GM21529 (cell line): ENCODE data around the gene RNFT2.

Source experiments
- ATAC-seq: cut with Tn5 transposase; IDR thresholded peaks from one replicate; pipeline ENCODE4 v1.9.1; 2021; ENCODE audit not compliant: unreplicated experiment

Gene RNFT2

GRCh38 chr12:116820064-116820656 lies 82.0 kb downstream of the RNFT2 start:
- no peak for ATAC-seq

DNA sequence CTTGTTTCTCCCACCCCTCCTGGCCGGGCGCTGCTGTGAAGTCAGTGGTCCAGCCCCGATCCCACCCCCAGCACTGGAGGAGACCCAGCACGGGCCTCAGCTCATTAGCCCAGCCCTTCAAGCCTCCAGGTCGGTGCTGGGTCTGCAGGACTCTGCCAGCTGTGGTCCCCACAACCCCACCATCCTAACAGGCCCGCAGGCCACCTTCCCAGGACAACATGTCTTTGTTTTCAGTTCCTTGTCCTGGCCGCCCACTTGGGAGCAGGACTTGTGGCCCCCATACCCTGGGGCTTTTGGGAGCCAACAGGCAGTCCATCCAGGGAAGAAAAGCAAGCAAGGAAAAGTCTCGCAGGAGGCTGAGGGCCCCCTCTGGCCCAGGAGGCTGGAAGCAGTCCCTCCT lies 83.2 kb downstream of the RNFT2 start:
- ATAC-seq, result no peak

DNA sequence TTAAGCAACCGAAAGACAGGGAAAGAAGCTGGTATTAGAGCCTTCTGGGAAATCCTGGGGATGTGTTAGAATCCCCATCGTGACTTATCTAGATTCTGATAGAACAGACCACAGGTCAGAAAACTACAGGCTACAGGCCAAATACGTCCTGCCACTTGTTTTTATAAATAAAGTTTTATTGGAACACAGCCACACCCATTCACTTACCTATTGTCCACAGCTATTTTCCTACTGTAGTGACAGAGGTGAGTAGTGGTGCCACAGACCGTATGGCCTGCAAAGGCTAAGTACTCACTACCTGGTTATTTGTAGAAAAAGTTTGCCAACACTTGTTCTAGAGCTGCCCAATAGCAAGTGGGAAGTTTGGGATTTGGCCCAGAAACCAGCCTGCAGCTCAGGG lies 89.3 kb downstream of the RNFT2 start:
- no peak for ATAC-seq

- no peak for ATAC-seq
Observed at GRCh38 chr12:116832353-116832752, 94.2 kb downstream of the RNFT2 start.

GRCh38 chr12:116833474-116833873 lies 95.4 kb downstream of the RNFT2 start:
- no peak for ATAC-seq

DNA sequence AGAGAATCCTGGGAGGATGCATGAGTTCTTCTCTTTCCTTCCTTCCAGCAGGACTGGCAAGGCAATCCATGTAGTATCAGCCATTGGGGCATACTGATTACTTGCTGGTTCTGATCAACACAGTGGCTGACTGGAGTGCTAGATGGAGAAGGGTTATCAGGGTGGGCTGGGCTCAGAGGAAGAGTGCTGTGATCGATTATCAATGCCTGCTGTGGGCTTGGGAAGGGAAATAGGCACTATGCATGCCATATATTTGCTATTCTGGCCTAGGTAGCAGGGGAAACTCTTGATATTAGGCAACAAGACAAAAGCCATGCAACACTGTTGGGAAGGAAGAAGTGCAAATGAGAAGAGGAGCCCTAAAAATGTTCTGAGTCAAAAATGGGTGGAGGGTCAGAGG lies 97.4 kb downstream of the RNFT2 start:
- ATAC-seq, result no peak

- no peak for ATAC-seq
Observed at GRCh38 chr12:116837097-116837496, 99.0 kb downstream of the RNFT2 start.

DNA sequence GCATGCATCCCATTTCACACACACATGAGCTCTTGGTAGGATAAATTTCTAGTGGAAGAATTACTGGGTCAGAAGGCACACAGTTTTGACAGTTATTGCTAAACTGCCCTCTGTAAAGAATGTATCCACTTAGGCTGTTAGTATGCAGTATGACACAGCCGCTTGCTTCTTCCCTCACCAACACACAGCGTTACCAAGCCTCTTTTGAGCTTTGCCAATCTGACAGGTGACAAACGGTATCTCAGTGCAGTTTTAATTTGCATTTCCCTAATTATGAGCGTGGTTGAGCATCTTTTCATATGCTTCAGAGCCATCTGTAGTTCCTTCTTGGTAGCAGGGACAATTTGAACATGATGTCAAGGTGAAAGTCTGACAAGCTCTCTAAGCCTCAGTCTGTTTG lies 100.2 kb downstream of the RNFT2 start:
- ATAC-seq, result no peak

DNA sequence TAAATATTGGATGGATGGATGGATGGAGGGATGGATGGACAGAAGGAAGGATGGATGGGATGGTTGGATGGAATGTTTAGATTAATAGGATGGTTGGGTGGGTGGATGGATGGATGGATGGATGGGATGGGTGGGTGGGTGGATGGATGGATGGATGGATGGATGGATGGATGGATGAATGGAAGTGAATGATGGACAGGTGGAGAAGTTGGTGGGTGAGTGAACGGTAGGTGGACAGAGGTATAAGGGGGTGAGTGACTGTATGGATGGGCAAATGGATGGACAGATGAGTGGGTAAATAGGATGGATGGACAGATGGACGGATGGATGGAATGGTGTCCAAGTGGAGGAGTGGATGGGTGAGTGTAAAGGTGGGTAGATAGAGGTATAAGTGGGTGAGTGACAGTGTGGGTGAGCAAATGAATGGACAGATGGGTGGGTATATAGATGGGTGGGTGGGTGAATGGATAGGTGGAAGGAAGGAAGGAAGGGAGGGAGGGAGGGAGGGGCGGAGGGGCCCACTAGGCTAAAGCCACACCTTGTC lies 101.2 kb downstream of the RNFT2 start:
- no peak for ATAC-seq

GRCh38 chr12:116843085-116843484 lies 105.0 kb downstream of the RNFT2 start:
- ATAC-seq, result no peak

DNA sequence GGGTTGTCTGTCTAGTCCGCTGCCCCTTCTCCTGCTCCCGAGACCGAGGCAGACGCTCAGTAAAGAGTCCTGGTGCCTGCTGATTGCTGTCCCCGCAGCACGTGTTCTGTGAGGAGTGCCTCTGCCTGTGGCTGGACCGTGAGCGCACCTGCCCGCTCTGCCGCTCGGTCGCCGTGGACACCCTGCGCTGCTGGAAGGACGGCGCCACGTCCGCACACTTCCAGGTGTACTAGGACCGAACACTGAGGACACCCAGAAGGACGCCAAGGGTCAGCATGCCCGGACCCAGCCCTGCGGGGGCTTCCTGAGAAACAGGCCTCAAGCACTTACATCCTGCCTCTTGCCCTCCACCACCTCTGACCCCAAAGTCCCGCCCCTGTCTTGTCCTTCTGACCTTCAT lies 111.1 kb downstream of the RNFT2 start:
- ATAC-seq, result no peak

DNA sequence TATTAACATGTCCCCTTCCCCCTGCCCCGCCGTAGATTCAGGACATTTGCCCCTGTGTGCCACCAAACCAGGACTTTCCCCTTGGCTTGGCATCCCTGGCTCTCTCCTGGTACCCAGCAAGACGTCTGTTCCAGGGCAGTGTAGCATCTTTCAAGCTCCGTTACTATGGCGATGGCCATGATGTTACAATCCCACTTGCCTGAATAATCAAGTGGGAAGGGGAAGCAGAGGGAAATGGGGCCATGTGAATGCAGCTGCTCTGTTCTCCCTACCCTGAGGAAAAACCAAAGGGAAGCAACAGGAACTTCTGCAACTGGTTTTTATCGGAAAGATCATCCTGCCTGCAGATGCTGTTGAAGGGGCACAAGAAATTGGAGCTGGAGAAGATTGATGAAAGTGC lies 114.2 kb downstream of the RNFT2 start:
- ATAC-seq, result no peak

- no peak for ATAC-seq
Observed at GRCh38 chr12:116853507-116853906, 115.4 kb downstream of the RNFT2 start.

GRCh38 chr12:116855744-116856470 lies 117.8 kb downstream of the RNFT2 start:
- ATAC-seq, result no peak

DNA sequence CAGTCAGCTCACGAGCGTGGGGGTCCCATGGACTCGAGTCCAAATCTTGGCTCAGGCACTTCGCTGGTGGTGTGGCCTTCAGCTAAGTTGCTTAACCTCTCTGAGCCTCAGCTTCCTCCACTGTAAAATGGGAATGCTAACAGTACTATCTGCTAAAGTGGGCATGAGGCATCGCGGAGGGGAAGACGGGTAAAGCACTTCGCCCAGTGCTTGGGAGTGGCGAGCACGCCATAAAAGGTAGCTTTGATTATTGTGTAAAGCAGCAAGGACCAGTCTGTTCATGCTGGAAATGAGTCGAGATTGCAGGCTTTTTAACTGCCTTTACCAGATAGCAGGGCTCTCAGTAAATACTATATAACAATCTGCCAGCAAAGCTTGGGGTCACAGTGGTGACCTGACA lies 118.6 kb downstream of the RNFT2 start:
- ATAC-seq, result no peak

DNA sequence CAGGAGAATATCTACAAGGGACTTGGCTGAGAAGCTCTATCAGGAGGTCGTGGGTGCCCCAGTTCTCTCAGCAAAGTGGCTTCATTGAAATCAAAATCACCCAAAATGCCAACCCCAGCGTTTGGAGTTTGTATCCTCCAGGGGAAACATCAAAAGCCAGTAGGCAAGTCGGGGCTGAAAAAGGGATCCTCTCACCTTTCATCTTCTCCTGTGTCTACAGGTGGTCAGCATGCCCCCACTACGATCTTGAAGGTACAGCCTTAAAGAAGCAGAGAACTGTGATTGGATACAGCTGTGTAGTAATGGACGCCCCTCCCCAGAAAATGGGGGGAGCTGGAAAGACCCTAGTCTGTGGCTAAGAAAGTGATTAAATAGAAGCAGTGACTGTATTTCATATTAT lies 121.0 kb downstream of the RNFT2 start:
- ATAC-seq, result no peak

- no peak for ATAC-seq
Observed at GRCh38 chr12:116860263-116860662, 122.1 kb downstream of the RNFT2 start.

GRCh38 chr12:116861320-116861719 lies 123.2 kb downstream of the RNFT2 start:
- ATAC-seq, result peak; percentile 77

DNA sequence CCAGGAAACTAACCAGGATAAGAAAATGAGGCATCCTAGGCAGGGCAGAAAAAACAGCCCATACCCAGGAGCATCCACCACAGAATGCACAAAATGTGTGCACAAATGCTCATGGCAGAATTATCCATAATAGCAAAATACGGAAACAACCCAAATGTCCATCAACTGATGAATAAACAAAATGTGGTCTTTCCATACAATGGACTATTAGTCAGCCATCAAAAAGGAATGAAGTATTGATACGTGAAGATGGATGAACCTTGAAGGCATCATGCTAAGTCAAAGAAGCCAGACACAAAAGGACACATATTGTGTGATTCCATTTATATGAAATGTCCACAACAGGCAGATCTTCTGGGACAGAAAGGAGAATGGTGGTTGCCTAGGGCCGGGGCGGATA lies 124.1 kb downstream of the RNFT2 start:
- ATAC-seq, result no peak

- no peak for ATAC-seq
Observed at GRCh38 chr12:116863275-116863767, 125.2 kb downstream of the RNFT2 start.

DNA sequence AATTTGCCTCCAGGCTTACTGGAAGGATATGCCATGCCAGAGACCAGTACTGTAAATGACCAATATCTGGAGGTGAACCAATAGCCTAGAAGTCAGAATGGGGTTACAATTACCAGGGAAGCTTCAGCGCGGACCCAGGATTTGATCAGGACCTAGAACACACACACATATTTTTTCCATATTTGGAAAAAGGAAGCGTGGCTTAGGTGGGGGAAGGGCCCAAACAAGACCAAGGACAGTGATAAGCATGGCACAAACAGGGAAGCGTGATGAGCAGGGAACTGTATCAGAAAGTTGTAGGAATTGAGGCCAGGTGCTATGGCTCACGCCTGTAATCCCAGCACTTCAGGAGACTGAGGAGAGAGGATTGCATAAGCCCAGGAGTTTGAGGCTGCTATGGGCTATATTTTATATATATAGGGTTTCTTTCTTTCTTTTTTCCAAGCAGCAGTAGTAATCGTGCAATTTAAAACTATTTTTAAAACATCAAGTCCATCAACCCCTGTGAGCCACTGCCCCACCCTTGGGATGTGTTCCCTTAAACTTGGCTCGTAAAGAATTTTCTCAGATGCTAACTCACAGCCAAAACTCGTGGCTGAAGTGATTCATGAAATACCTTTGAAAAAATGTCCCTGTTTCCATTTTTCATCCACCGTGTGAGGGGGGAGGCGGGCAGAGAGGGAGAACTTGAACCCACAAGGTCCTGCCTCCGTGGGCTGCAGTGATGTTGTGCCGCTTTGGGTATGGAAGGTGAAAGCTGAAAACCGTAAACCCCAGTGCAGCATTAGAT lies 126.5 kb downstream of the RNFT2 start:
- no peak for ATAC-seq

DNA sequence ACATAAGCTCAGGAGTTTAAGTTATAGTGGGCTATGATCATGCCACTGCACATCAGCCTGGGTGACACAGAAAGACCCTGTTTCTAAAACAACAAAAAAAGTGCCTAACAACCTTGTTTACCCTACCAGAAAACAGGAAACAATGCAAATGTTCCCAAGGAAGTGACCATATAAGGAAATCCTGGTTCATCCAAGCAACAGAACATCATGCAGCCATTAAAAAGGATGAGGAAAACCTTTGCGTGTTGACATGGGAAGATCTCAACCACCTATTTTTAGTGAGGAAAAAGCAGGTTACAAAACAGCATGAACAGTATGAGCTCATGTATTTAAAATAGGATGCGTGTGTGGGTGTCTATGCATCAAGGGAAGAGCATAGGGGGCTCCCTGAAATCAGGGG lies 129.4 kb downstream of the RNFT2 start:
- ATAC-seq, result no peak
